ENCODE measurements around the gene CEACAM19.

Gene CEACAM19

GRCh38 chr19:44725684-44726083 is 54.4 kb downstream of the CEACAM19 start:
- DNase-seq, result no peak

DNA sequence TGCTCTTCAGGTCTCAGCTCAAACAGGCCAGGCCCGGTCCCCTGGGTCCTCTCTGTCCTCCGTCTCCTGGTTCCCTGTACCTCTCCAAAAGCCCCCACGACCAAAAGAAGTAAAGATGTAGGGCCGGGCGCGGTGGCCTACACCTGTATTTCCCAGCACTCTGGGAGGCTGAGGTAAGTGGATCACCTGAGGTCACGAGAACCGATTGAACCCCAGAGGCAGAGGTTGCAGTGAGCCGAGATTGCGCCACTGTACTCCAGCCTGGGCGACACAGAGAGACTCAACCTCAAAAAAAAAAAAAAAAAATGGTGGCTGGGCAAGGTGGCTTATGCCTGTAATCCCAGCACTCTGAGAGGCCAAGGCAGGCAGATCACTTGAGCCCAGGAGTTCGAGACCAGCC is 55.2 kb downstream of the CEACAM19 start:
- DNase-seq, result no peak

DNA sequence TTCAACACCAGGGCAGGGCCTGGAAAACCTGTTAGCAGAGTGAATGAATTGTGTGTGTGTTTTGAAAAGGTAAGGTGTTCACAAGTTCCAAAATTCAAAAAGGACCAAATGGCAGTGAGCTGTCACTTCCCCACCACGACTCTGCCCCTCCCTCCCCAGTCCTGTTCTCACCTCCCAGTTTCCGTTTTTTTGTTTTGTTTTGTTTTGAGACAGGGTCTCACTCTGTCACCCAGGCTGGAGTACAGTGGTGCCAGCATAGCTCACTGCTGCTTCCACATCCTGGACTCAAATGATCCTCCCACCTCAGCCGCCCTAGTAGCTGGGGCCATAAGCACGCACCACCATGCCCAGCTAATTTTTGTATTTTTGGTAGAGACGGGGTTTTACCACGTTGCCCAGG is 56.9 kb downstream of the CEACAM19 start:
- no peak for DNase-seq

DNA sequence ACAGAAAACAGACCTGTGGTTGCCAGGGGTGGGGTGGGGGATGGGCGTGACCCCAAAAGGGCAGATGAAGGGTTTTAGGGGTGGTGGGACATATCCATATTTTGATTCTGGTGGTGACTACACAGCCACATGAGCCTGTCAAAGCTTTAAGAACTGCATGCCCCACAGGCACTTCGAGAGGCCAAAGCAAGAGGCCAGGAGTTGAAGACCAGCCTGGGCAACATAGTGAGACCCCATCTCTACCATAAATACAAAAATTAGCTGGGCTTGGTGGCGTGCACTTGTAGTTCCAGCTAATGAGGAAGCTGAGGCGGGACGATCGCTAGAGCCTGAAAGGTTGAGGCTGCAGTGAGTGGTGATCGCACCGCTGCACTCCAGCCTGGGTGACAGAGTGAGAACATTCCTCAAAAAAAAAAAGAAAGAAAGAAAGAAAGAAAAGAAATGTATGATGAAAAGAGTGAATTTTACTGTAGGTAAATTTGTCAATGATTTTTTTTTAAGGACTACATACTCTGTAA is 58.3 kb downstream of the CEACAM19 start:
- no peak for DNase-seq

GRCh38 chr19:44731081-44731480 is 59.8 kb downstream of the CEACAM19 start:
- DNase-seq, result no peak

DNA sequence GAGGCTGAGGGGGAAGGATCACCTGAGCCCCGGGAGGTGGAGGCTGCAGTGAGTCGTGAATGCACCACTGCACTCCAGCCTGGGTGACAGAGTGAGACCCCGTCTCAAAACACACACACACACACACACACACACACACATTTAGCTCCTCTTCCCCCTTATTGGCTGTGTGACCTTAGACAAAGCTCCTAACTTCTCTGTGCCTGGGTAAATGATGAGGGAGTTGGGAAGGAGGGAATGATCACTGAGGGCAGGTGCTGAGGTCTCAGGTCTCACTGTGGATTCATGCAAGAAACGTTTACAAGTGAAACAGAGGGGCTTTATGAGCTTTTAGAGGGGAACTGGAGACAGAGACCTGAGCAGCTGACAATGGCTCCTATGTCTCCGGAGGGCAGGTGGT is 60.3 kb downstream of the CEACAM19 start:
- DNase-seq, result no peak

GRCh38 chr19:44732235-44733014 is 61.1 kb downstream of the CEACAM19 start:
- DNase-seq, result no peak
